Vagina (tissue), 2 donors: ENCODE data around the gene GUCD1.
"Not testable (repeated sequence)": the region's sequence is repeated elsewhere in the genome, so short reads cannot be mapped to it uniquely, and the experiment has no call there.

Experiments
- CTCF ChIP-seq, 3 experiments: fragments of 450-650 bp in 2 of 3; fragments of 200-600 bp in 1 of 3; sonication (generic) in 1 of 3; IDR thresholded peaks; one replicate each; pipeline ENCODE4 v1.5.1; 2017 to 2019; ENCODE audit warnings: antibody characterized with exemption in 3 of 3, mild to moderate bottlenecking in 2 of 3, moderate library complexity in 2 of 3
- POLR2A ChIP-seq, 2 donors: fragments of 450-650 bp; IDR thresholded peaks; one replicate each; pipeline ENCODE4 v1.6.1; 2017; ENCODE audit warnings: antibody characterized with exemption in 2 of 2, mild to moderate bottlenecking in 2 of 2, moderate library complexity in 2 of 2

GRCh38 chr22:24597076-24597475 is 42.1 kb upstream of the GUCD1 start:
- not testable (repeated sequence) for TF ChIP-seq CTCF, POLR2A (IDR thresholded peaks at IDR 0.05)
